Activated naive CD8-positive, alpha-beta T cell treated with anti-CD3 and anti-CD28 coated beads, Interleukin-2, amount 10 ng/mL, durations not matched to agents 7 days and 5 days (primary cell): ENCODE data around the gene DAB2IP. TPM values are rescaled to one million over a fixed set of nuclear protein-coding genes. Genes with fewer than 3 reads are reported as not detected.
A peak's percentile ranks its signal among the peaks of the same experiment; 100 is the strongest.

ENCODE experiments used
- ATAC-seq: fragments of 150-1000 bp; cut with Tn5 transposase; one replicate; pipeline ENCODE4 v1.10.0; 2021; ENCODE audit warnings: low read depth, moderate library complexity
- POLR2A ChIA-PET: fragments of 350-600 bp; sonication (Branson Sonifier 250); formaldehyde crosslinking; loops from one replicate; lab custom pipeline; 2021; ENCODE audit warnings: antibody characterized with exemption; lab: Charles Lee
- DNase-seq: peaks from one replicate; pipeline ENCODE4 v3.0.0; 2021
- H3K27ac Mint-ChIP-seq: one replicate; pipeline ENCODE4 v1.8.0; 2022; ENCODE audit warnings: mild to moderate bottlenecking, mixed read lengths
- H3K27me3 Mint-ChIP-seq: one replicate; pipeline ENCODE4 v1.8.0; 2022; ENCODE audit warnings: mild to moderate bottlenecking, moderate library complexity, mixed read lengths
- H3K36me3 Mint-ChIP-seq: one replicate; pipeline ENCODE4 v1.8.0; 2021; ENCODE audit warnings: mild to moderate bottlenecking, mixed read lengths
- H3K4me1 Mint-ChIP-seq: one replicate; pipeline ENCODE4 v1.8.0; 2021; ENCODE audit warnings: mixed read lengths
- H3K4me3 Mint-ChIP-seq: one replicate; pipeline ENCODE4 v1.8.0; 2022; ENCODE audit warnings: mild to moderate bottlenecking, moderate library complexity, mixed read lengths
- H3K9me3 Mint-ChIP-seq: one replicate; pipeline ENCODE4 v1.8.0; 2021; ENCODE audit warnings: mixed read lengths
- total RNA-seq, 2 experiments: library from RNA; stranded (reverse); gene quantifications; one replicate each; pipeline ENCODE4 v1.2.3, GENCODE V29; 2021

The DAB2IP gene
- under 1 TPM; 0.20 to 0.25 TPM for total RNA-seq

GRCh38 chr9:121651295-121652020 is at the start of gene DAB2IP:
DAB2IP (plus strand) TSS chr9:121651634; CDS start chr9:121651776, 142 bp downstream.
- H3K4me3 Mint-ChIP-seq = peak within 1 kb of the TSS; percentile 43
- H3K36me3 Mint-ChIP-seq = no peaks in the 10 kb centered on the region
- peaks cover 60% of the 10 kb centered on the region for H3K27me3 Mint-ChIP-seq
- POLR2A ChIA-PET = no interaction called here
- H3K27ac Mint-ChIP-seq = no peak within 1 kb of the TSS
- H3K9me3 Mint-ChIP-seq = no peaks in the 10 kb centered on the region
- no peak for DNase-seq
- H3K4me1 Mint-ChIP-seq = peaks cover 9% of the 10 kb centered on the region
- peak; percentile 38 for ATAC-seq

GRCh38 chr9:121603028-121603427 is 48.4 kb upstream of the DAB2IP start:
- H3K27me3 Mint-ChIP-seq = peaks cover 61% of the 10 kb centered on the region
- no peaks in the 10 kb centered on the region for H3K36me3 Mint-ChIP-seq

GRCh38 chr9:121604242-121604641 is 47.2 kb upstream of the DAB2IP start:
- H3K4me3 Mint-ChIP-seq = no peak overlapping the region
- POLR2A ChIA-PET = no interaction called here
- peaks cover 60% of the 10 kb centered on the region for H3K27me3 Mint-ChIP-seq
- DNase-seq = no peak
- peaks cover 9% of the 10 kb centered on the region for H3K4me1 Mint-ChIP-seq
- ATAC-seq = no peak
- no peak overlapping the region for H3K27ac Mint-ChIP-seq
- no peaks in the 10 kb centered on the region for H3K9me3 Mint-ChIP-seq
- no peaks in the 10 kb centered on the region for H3K36me3 Mint-ChIP-seq

More at GRCh38 chr9:121603028-121603427, 48.4 kb upstream of the DAB2IP start:
- DNase-seq (no peak), ATAC-seq (no peak)
- no peak overlapping the region for H3K27ac Mint-ChIP-seq
- H3K9me3 Mint-ChIP-seq = no peaks in the 10 kb centered on the region
- POLR2A ChIA-PET = no interaction called here
- H3K4me1 Mint-ChIP-seq = peaks cover 12% of the 10 kb centered on the region
- H3K4me3 Mint-ChIP-seq = no peak overlapping the region

GRCh38 chr9:121604654-121605053 is 46.8 kb upstream of the DAB2IP start:
- Mint-ChIP-seq H3K27ac (no peak overlapping the region), H3K4me3 (no peak overlapping the region), H3K9me3 (no peaks in the 10 kb centered on the region), H3K27me3 (peaks cover 60% of the 10 kb centered on the region), H3K36me3 (no peaks in the 10 kb centered on the region), H3K4me1 (peaks cover 9% of the 10 kb centered on the region)
- POLR2A ChIA-PET = no interaction called here
- ATAC-seq = no peak
- no peak for DNase-seq

- POLR2A ChIA-PET = no interaction called here
- H3K36me3 Mint-ChIP-seq = no peaks in the 10 kb centered on the region
- DNase-seq (no peak), ATAC-seq (no peak)
- H3K4me1 Mint-ChIP-seq = peaks cover 11% of the 10 kb centered on the region
- peaks cover 41% of the 10 kb centered on the region for H3K27me3 Mint-ChIP-seq
- no peak overlapping the region for H3K27ac Mint-ChIP-seq
- H3K4me3 Mint-ChIP-seq = no peak overlapping the region
- no peaks in the 10 kb centered on the region for H3K9me3 Mint-ChIP-seq
These were observed 43.8 kb upstream of the DAB2IP start for GRCh38 chr9:121607434-121608167.

- H3K27ac Mint-ChIP-seq = no peak overlapping the region
- no peak overlapping the region for H3K4me3 Mint-ChIP-seq
- POLR2A ChIA-PET = no interaction called here
- H3K4me1 Mint-ChIP-seq = peaks cover 16% of the 10 kb centered on the region
- no peaks in the 10 kb centered on the region for H3K9me3 Mint-ChIP-seq
- DNase-seq (no peak), ATAC-seq (no peak)
- H3K27me3 Mint-ChIP-seq = peaks cover 46% of the 10 kb centered on the region
- no peaks in the 10 kb centered on the region for H3K36me3 Mint-ChIP-seq
These were observed 43.1 kb upstream of the DAB2IP start for GRCh38 chr9:121608168-121608853.

GRCh38 chr9:121609822-121610637 is 41.4 kb upstream of the DAB2IP start:
- H3K4me3 Mint-ChIP-seq = no peak overlapping the region
- ATAC-seq = no peak
- no peak for DNase-seq
- no peaks in the 10 kb centered on the region for H3K9me3 Mint-ChIP-seq
- POLR2A ChIA-PET = interaction anchor here (0.6 kb wide), 1 partner anchor 15 kb away, joined by 3 read pairs; no protein-coding TSS in a partner anchor
- H3K36me3 Mint-ChIP-seq = no peaks in the 10 kb centered on the region
- no peak overlapping the region for H3K27ac Mint-ChIP-seq
- peaks cover 15% of the 10 kb centered on the region for H3K4me1 Mint-ChIP-seq
- peaks cover 53% of the 10 kb centered on the region for H3K27me3 Mint-ChIP-seq

- Mint-ChIP-seq H3K9me3 (no peaks in the 10 kb centered on the region), H3K36me3 (no peaks in the 10 kb centered on the region), H3K4me3 (no peak overlapping the region), H3K27me3 (peaks cover 55% of the 10 kb centered on the region), H3K4me1 (peaks cover 15% of the 10 kb centered on the region), H3K27ac (no peak overlapping the region)
- POLR2A ChIA-PET = no interaction called here
- ATAC-seq (no peak), DNase-seq (no peak)
These were observed 40.8 kb upstream of the DAB2IP start for GRCh38 chr9:121610638-121610953.

- DNase-seq (no peak), ATAC-seq (peak; percentile 65)
- H3K27me3 Mint-ChIP-seq = peaks cover 49% of the 10 kb centered on the region
- H3K9me3 Mint-ChIP-seq = no peaks in the 10 kb centered on the region
- H3K4me1 Mint-ChIP-seq = peaks cover 13% of the 10 kb centered on the region
- POLR2A ChIA-PET = interaction anchor here (0.7 kb wide), 1 partner anchor 135 kb away, joined by 3 read pairs; no protein-coding TSS in a partner anchor
- H3K27ac Mint-ChIP-seq = no peak overlapping the region
- H3K4me3 Mint-ChIP-seq = peak overlapping the region; percentile 53
- no peaks in the 10 kb centered on the region for H3K36me3 Mint-ChIP-seq
These were observed 38.9 kb upstream of the DAB2IP start for GRCh38 chr9:121612511-121612998.

GRCh38 chr9:121613009-121613752 is 38.3 kb upstream of the DAB2IP start:
- no peak overlapping the region for H3K27ac Mint-ChIP-seq
- peak; percentile 17 for ATAC-seq
- H3K4me1 Mint-ChIP-seq = peaks cover 12% of the 10 kb centered on the region
- H3K9me3 Mint-ChIP-seq = no peaks in the 10 kb centered on the region
- no peaks in the 10 kb centered on the region for H3K36me3 Mint-ChIP-seq
- DNase-seq = no peak
- peak overlapping the region; percentile 6 for H3K4me3 Mint-ChIP-seq
- peaks cover 47% of the 10 kb centered on the region for H3K27me3 Mint-ChIP-seq
- POLR2A ChIA-PET = no interaction called here

GRCh38 chr9:121616123-121616755 is 35.2 kb upstream of the DAB2IP start:
- Mint-ChIP-seq H3K27me3 (peaks cover 40% of the 10 kb centered on the region), H3K36me3 (no peaks in the 10 kb centered on the region), H3K4me1 (peaks cover 19% of the 10 kb centered on the region), H3K4me3 (no peak overlapping the region), H3K27ac (no peak overlapping the region), H3K9me3 (no peaks in the 10 kb centered on the region)
- POLR2A ChIA-PET = no interaction called here
- DNase-seq = no peak
- no peak for ATAC-seq

GRCh38 chr9:121618504-121618903 is 32.9 kb upstream of the DAB2IP start:
- H3K9me3 Mint-ChIP-seq = no peaks in the 10 kb centered on the region
- no peak overlapping the region for H3K27ac Mint-ChIP-seq
- DNase-seq = no peak
- ATAC-seq = no peak
- H3K4me3 Mint-ChIP-seq = no peak overlapping the region
- peaks cover 27% of the 10 kb centered on the region for H3K27me3 Mint-ChIP-seq
- no peaks in the 10 kb centered on the region for H3K36me3 Mint-ChIP-seq
- H3K4me1 Mint-ChIP-seq = peaks cover 10% of the 10 kb centered on the region
- POLR2A ChIA-PET = interaction anchor here (0.7 kb wide), 1 partner anchor 52 kb away, joined by 3 read pairs; no protein-coding TSS in a partner anchor
